ENCODE results near the gene PAQR8.

DNA sequence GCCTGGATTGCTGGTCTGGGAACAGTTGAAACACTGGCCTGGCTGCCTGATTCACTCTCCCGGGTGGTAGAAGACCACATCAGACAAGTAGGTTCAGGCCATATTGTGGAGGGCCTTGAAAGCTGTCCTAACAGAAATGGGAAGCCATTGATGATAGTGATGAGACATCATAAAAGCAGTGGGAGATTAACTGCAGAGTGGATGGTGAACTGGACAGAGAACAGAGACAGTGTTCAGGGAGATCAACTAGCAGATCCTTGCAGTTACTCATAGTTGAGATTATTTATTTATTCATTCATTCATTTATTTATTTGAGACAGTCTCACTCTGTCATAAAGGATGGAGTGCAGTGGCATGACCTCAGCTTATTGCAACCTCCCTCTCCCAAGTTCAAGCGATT lies 47.2 kb upstream of the PAQR8 start:
- no peak for TF ChIP-seq CTCF (IDR thresholded peaks at IDR 0.05; ENCODE audit: low read depth, low read length, missing input control)
- no peak for TF ChIP-seq RAD21 (IDR thresholded peaks at IDR 0.05)
- TF ChIP-seq EGR1 (IDR thresholded peaks at IDR 0.05; ENCODE audit: low read depth in 2 of 2): no peak
- no peak for TF ChIP-seq JUND (IDR thresholded peaks at IDR 0.05)
- TF ChIP-seq, protein P1, sequence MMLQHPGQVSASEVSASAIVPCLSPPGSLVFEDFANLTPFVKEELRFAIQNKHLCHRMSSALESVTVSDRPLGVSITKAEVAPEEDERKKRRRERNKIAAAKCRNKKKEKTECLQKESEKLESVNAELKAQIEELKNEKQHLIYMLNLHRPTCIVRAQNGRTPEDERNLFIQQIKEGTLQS (IDR thresholded peaks at IDR 0.05): no peak
- TF ChIP-seq, protein P2, sequence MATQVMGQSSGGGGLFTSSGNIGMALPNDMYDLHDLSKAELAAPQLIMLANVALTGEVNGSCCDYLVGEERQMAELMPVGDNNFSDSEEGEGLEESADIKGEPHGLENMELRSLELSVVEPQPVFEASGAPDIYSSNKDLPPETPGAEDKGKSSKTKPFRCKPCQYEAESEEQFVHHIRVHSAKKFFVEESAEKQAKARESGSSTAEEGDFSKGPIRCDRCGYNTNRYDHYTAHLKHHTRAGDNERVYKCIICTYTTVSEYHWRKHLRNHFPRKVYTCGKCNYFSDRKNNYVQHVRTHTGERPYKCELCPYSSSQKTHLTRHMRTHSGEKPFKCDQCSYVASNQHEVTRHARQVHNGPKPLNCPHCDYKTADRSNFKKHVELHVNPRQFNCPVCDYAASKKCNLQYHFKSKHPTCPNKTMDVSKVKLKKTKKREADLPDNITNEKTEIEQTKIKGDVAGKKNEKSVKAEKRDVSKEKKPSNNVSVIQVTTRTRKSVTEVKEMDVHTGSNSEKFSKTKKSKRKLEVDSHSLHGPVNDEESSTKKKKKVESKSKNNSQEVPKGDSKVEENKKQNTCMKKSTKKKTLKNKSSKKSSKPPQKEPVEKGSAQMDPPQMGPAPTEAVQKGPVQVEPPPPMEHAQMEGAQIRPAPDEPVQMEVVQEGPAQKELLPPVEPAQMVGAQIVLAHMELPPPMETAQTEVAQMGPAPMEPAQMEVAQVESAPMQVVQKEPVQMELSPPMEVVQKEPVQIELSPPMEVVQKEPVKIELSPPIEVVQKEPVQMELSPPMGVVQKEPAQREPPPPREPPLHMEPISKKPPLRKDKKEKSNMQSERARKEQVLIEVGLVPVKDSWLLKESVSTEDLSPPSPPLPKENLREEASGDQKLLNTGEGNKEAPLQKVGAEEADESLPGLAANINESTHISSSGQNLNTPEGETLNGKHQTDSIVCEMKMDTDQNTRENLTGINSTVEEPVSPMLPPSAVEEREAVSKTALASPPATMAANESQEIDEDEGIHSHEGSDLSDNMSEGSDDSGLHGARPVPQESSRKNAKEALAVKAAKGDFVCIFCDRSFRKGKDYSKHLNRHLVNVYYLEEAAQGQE (IDR thresholded peaks at IDR 0.05): no peak
- no peak for TF ChIP-seq YY1 (IDR thresholded peaks at IDR 0.05)
- TF ChIP-seq GABPA (IDR thresholded peaks at IDR 0.05 in 1 of 2, conservative IDR thresholded peaks at IDR 0.05 in 1 of 2): no peak
- no peak for TF ChIP-seq RXRA (IDR thresholded peaks at IDR 0.05)
- TF ChIP-seq TAF1 (conservative IDR thresholded peaks at IDR 0.05): no peak
- no peak for TF ChIP-seq SP1 (IDR thresholded peaks at IDR 0.05)
- no peak for TF ChIP-seq ZBTB33 (IDR thresholded peaks at IDR 0.05)
- TF ChIP-seq HNF4G (IDR thresholded peaks at IDR 0.05): no peak
- TF ChIP-seq MAX (IDR thresholded peaks at IDR 0.05): no peak

Data from liver (tissue), 3 donors.